AML-193 (cell line): Measurements from ENCODE around the gene FSTL4.

ENCODE experiments used
- DNase-seq, 2 experiments: peaks; one replicate each; lab custom pipeline; 2025; lab: John Stamatoyannopoulos, UW

Gene FSTL4

GRCh38 chr5:133338504-133339355 lies 273.6 kb downstream of the FSTL4 start:
- no peak for DNase-seq

- no peak for DNase-seq
Observed at GRCh38 chr5:133337795-133338445, 274.4 kb downstream of the FSTL4 start.

- no peak for DNase-seq
Observed at GRCh38 chr5:133336969-133337410, 275.4 kb downstream of the FSTL4 start.

GRCh38 chr5:133336121-133336968 lies 276.0 kb downstream of the FSTL4 start:
- DNase-seq, result no peak

GRCh38 chr5:133334796-133335639 lies 277.3 kb downstream of the FSTL4 start:
- DNase-seq, result no peak

GRCh38 chr5:133333326-133334150 lies 278.8 kb downstream of the FSTL4 start:
- no peak for DNase-seq

GRCh38 chr5:133332439-133333024 lies 279.8 kb downstream of the FSTL4 start:
- no peak for DNase-seq

GRCh38 chr5:133331941-133332340 lies 280.4 kb downstream of the FSTL4 start:
- DNase-seq, result no peak

- DNase-seq, result no peak
Observed at GRCh38 chr5:133330956-133331355, 281.4 kb downstream of the FSTL4 start.

- DNase-seq, result no peak
Observed at GRCh38 chr5:133328800-133329199, 283.5 kb downstream of the FSTL4 start.

GRCh38 chr5:133327946-133328401 lies 284.4 kb downstream of the FSTL4 start:
- no peak for DNase-seq

GRCh38 chr5:133326361-133326760 lies 286.0 kb downstream of the FSTL4 start:
- no peak for DNase-seq

GRCh38 chr5:133325864-133326263 lies 286.5 kb downstream of the FSTL4 start:
- no peak for DNase-seq

- no peak for DNase-seq
Observed at GRCh38 chr5:133324926-133325325, 287.4 kb downstream of the FSTL4 start.

- DNase-seq, result no peak
Observed at GRCh38 chr5:133323494-133324457, 288.6 kb downstream of the FSTL4 start.

GRCh38 chr5:133322743-133323142 lies 289.6 kb downstream of the FSTL4 start:
- no peak for DNase-seq

- no peak for DNase-seq
Observed at GRCh38 chr5:133321833-133322420, 290.4 kb downstream of the FSTL4 start.

- DNase-seq, result no peak
Observed at GRCh38 chr5:133321286-133321832, 291.0 kb downstream of the FSTL4 start.
